OCI-M2 (cell line): Measurements from ENCODE around the gene PFDN2.

Source experiments
- DNase-seq: peaks from one replicate; lab custom pipeline; 2025; ENCODE audit not compliant: unreplicated experiment; lab: John Stamatoyannopoulos, UW

The PFDN2 gene

GRCh38 chr1:161117759-161118581 lies at the start of gene PFDN2, which contains the start of gene NIT1:
Gene PFDN2, minus strand, starts transcription at chr1:161118037. Its CDS starts 11 bp downstream, at chr1:161118026.
Gene NIT1, plus strand, starts transcription at chr1:161118105. Its CDS starts 72 bp downstream, at chr1:161118177.
- peak; percentile 35 for DNase-seq

GRCh38 chr1:161166669-161167548 lies 49.1 kb upstream of the PFDN2 start:
- no peak for DNase-seq

- peak; percentile 77 for DNase-seq
Measured at GRCh38 chr1:161165742-161166668, 48.2 kb upstream of the PFDN2 start, which contains the start of gene PPOX. Gene PPOX, plus strand, starts transcription at chr1:161166426. Its CDS starts 422 bp downstream, at chr1:161166848.

- DNase-seq, result no peak
Measured at GRCh38 chr1:161164901-161165610, 47.2 kb upstream of the PFDN2 start.

GRCh38 chr1:161163793-161164192 lies 46.0 kb upstream of the PFDN2 start:
- no peak for DNase-seq

- no peak for DNase-seq
Measured at GRCh38 chr1:161162806-161163205, 45.0 kb upstream of the PFDN2 start.

- DNase-seq, result no peak
Measured at GRCh38 chr1:161162052-161162451, 44.2 kb upstream of the PFDN2 start.

- DNase-seq, result no peak
Measured at GRCh38 chr1:161161652-161162051, 43.8 kb upstream of the PFDN2 start.

GRCh38 chr1:161160671-161161145 lies 42.9 kb upstream of the PFDN2 start:
- no peak for DNase-seq

- no peak for DNase-seq
Measured at GRCh38 chr1:161159913-161160243, 42.0 kb upstream of the PFDN2 start.

- DNase-seq, result peak; percentile 39
Measured at GRCh38 chr1:161159087-161159912, 41.5 kb upstream of the PFDN2 start, which contains the start of gene USP21. Gene USP21, plus strand, starts transcription at chr1:161159500. Its CDS starts 1,141 bp downstream, at chr1:161160641.

GRCh38 chr1:161158316-161159010 lies 40.6 kb upstream of the PFDN2 start:
- peak; percentile 24 for DNase-seq

GRCh38 chr1:161157867-161158266 lies 40.0 kb upstream of the PFDN2 start:
- DNase-seq, result no peak

GRCh38 chr1:161153682-161154337 lies 36.0 kb upstream of the PFDN2 start, which contains the start of gene UFC1:
Gene UFC1, plus strand, starts transcription at chr1:161153978. Its CDS starts 20 bp downstream, at chr1:161153998.
- DNase-seq, result peak; percentile 45

- DNase-seq, result no peak
Measured at GRCh38 chr1:161153176-161153575, 35.3 kb upstream of the PFDN2 start.

- no peak for DNase-seq
Measured at GRCh38 chr1:161145832-161146231, 28.0 kb upstream of the PFDN2 start.

GRCh38 chr1:161140755-161141400 lies 23.0 kb upstream of the PFDN2 start:
- no peak for DNase-seq
